GM23248 (cell line): ENCODE results near the gene UNC93B1.

Source experiments
- EZH2 ChIP-seq: fragments of 200-600 bp; sonication (generic); IDR thresholded peaks from 2 replicates; pipeline ENCODE4 v1.6.1; 2018; ENCODE audit warnings: antibody characterized with exemption, mild to moderate bottlenecking; ENCODE audit not compliant: insufficient read depth, poor library complexity, severe bottlenecking
- EZH2phosphoT487 ChIP-seq: fragments of 200-600 bp; sonication (generic); IDR thresholded peaks from 2 replicates; pipeline ENCODE4 v1.6.1; 2018; ENCODE audit warnings: antibody characterized with exemption, moderate library complexity, mild to moderate bottlenecking, low read depth; ENCODE audit not compliant: insufficient read depth

- TF ChIP-seq EZH2 (no peak), EZH2phosphoT487 (no peak)
These were observed 2.8 kb upstream of the UNC93B1 start for GRCh38 chr11:68006606-68007166.
